Daoy (cell line): ENCODE data around the gene CASP4. TPM values are rescaled to one million over a fixed set of nuclear protein-coding genes. Genes with fewer than 3 reads are reported as not detected.
"Not testable (repeated sequence)": the region's sequence is repeated elsewhere in the genome, so short reads cannot be mapped to it uniquely, and the experiment has no call there.

Experiments
- DNase-seq: peaks from one replicate; pipeline ENCODE4 v3.0.0-alpha.2; 2015; ENCODE audit warnings: low read depth
- total RNA-seq: library from RNA; depleted of rRNA; stranded (reverse); fragments of >200 nt; shearing (Covaris generic); gene quantifications from 2 replicates; pipeline ENCODE4 v1.2.3, GENCODE V29; 2014; rRNA removed

The CASP4 gene
- 132 and 157 TPM in 2 replicates for total RNA-seq

GRCh38 chr11:104968355-104968855 is at the start of gene CASP4:
Gene CASP4 (minus strand): TSS chr11:104968574. CDS start chr11:104968525, 49 bp downstream.
- peak; percentile 77 for DNase-seq

DNA sequence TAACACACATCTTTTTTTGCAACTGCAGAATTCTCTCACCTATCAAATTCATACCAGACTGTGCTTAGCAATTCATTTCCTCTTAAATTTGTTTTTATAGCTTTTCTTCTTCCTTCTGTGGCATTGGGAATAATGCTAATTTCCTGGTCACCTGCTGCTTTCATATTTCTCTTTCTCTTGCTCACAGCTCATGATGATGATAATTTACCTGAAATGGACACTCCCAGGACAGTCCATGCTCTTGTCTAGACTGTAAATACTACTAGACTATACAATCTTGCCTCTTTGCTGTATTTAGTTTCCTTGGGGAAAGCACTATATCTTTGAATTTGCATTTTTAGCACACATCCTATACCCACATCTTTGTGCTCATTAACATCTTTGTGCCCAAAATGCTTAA is 39.1 kb upstream of the CASP4 start:
- DNase-seq = no peak

GRCh38 chr11:105005451-105005845 is 37.1 kb upstream of the CASP4 start:
- DNase-seq = no peak

DNA sequence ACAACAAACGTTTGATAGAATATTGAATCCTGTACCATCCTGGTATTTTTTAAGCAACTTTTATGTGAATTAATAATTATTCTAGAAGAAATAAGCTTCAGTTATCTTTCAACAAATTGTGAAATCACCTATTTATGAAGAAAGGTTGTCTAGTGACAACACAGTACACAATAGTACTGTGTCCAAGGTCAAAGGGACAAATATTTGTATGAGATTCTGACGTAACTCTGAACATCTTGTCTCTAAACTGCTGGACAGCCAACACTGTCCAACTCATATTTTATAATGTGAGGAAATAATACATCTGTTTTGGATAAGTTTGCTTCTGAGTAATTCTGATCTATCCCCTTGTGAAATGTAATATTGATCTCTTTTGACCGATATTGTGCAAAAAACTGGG is 35.6 kb upstream of the CASP4 start:
- no peak for DNase-seq

DNA sequence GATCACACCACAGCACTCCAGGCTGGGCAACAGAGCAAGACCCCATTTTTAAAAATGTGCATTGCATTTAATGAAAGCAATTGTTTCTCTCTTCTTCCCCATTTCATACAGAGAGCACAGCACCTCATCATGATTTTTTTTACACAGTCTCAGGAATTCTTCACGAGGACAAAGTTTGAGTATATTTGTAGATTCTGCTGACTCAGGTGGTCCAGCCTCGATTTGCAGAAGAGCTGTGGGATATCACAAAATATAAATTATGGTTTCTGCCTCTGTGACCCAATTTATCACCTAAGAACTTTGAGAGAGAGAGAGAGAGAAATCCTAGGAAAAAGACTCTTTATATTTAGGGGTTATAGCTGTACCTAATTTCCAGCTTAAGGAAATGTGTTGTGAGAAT is 34.8 kb upstream of the CASP4 start:
- no peak for DNase-seq

DNA sequence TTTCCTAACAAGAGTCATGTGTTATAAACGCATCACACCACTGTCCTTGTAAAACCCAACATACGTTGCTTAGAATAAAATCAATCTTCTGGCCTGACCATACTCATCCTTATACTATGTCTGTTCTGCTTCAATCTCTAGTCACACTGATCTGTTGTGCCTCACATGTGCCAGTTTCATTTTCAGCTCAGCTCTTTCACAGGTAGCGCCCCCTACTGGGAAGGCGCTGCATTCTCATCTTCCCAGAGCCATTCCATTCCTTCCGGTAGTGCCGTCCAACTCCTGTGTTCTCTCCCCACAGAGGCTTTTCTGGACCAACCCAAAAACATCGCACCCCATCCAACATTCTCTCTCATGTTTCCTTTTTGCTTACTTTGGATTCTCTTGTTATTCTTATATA is 32.4 kb upstream of the CASP4 start:
- DNase-seq = peak; percentile 17

GRCh38 chr11:105000167-105000566 is 31.8 kb upstream of the CASP4 start:
- peak; percentile 13 for DNase-seq

GRCh38 chr11:104999721-105000120 is 31.3 kb upstream of the CASP4 start:
- DNase-seq = no peak

- peak; percentile 22 for DNase-seq
Observed at GRCh38 chr11:104997288-104997687, 28.9 kb upstream of the CASP4 start.

DNA sequence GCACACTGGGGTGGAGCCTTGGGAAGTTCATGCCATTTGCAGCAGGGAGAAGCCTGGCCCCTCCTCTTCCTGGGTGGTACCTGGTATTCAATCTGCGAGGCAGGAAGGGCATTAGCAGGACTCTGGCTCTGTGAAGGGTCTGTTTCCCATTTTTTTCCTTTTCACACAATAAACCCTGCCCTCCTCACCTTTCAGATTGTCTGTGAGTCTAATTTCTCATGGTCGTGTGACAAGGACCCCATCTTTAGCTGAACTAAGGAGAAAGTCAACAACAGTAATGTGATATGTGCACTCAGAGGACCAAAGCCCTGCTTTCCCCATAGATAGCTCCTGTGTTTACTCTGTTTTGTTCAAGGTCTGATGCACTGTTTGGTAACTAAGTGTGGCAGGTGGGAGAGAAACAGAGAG is 26.6 kb upstream of the CASP4 start:
- DNase-seq = no peak

DNA sequence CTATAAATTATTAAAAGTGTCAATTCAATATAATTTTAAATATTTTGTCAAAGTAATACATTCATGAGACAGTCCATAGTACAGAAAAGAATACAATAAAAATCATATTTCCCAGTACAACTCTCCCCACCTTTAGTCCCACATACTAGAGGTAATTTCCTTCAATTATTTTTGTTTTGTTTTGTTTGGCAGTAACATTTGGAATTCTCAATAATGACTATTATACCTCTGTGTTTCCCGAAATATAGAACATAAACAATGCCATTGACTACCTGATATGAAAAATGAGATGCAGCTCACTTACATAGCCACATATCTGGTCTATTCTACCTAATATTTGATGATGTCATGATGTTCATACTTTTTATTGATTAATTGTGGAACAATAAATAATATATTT is 24.4 kb upstream of the CASP4 start:
- no peak for DNase-seq

DNA sequence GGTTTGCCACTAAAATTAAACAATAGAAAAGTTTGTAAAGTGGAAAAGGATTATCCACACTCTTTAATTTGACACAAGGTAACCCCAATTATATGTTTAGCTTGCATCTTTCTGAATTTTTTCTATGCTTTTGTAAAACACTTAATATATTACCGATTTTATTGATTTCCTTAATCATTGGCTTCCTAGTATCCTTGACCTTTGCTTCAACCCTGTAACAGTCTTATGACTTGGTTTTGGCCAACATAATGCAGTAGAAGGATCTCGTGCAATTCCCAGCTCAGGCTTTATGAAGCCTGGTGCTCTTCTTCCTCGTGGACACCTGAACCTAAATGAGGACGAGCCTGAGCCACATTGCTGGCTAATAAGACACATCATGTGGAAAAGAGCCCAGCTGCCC is 23.6 kb upstream of the CASP4 start:
- DNase-seq = no peak

- no peak for DNase-seq
Observed at GRCh38 chr11:104984808-104985207, 16.4 kb upstream of the CASP4 start.

DNA sequence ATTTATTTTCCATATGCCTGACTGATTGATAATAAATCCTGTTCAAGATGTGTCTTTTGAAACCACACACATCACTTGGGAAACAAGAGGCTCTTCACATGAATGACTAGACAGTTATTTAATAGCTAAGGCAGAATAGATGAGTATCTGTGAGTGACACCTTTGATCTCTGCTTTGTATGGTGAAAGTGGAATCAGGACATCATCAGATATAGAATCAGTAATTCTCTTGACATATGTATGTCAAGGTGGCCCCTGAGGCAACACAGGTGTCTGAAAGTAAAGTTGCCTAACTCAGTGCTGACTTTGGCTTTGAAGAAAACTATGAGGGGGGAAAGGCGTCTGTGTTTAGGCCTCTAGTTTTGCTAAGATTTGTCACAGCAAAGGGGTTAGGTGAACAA is 11.5 kb upstream of the CASP4 start:
- DNase-seq = no peak

DNA sequence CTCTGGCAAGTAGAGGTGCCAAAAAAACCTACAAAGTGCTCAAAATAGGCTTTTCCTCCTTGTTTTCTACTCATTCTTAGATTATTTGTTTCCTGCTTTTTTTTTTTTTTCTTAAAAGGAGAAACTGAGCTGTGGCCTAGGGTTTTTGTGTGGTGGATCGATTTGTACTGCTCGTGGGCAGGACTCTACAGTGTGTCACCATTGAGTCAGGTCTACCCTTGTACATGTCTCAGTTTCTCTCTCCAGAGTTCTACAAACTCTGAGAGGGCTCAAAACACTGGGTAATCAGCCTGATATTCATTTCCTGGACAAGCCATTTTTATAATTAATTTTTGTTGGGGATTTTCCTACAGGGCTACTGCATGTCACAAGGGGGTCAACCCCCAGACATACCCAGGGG is 5.2 kb upstream of the CASP4 start:
- no peak for DNase-seq

GRCh38 chr11:104972924-104973323 is 4.5 kb upstream of the CASP4 start:
- not testable (repeated sequence) for DNase-seq

- DNase-seq = no peak
Observed at GRCh38 chr11:104970756-104971155, 2.4 kb upstream of the CASP4 start.

DNA sequence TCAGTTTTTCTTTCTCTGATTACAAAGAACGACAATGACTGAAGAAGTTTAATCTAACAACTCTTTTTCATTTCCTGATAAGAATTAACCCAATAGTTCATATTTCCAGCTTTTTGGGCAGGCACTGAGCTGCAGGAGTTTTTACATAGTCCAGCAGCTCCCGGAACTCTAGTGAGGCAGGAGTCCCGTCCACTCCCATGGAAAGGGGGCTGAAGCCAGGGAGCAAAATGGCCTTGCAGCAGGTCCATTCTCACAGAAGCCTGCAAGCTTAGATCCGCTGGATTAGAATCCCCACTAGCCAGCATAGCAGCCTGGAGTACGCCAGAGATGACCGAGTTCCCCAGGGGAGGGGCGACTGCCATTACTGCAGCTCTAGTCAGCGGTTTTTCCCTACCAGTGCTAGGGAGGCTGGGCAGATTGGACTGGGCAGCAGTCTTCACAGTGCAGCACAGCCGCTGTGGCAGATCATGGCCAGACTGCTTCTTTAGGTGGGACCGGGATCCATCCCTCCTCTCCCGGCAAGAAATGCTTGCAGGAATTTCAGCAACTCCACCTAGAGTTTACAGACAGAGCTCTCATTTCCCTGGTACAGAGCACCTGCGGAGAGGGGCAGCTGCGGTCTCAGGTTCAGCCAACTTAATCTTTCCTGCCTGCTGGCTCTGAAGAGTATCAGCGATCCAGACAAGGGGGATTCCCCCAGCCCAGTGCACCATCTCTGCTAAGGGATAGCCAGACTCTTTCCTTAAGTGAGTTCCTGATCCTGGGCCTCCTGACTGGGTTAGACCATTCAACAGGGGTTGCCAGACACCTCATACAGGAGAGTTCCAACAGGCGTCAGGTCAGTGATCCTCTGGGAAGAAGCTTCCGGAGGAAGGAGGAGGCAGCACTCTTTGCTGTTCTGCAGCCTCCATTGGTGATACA is 742 bp upstream of the CASP4 start:
- peak; percentile 47 for DNase-seq

DNA sequence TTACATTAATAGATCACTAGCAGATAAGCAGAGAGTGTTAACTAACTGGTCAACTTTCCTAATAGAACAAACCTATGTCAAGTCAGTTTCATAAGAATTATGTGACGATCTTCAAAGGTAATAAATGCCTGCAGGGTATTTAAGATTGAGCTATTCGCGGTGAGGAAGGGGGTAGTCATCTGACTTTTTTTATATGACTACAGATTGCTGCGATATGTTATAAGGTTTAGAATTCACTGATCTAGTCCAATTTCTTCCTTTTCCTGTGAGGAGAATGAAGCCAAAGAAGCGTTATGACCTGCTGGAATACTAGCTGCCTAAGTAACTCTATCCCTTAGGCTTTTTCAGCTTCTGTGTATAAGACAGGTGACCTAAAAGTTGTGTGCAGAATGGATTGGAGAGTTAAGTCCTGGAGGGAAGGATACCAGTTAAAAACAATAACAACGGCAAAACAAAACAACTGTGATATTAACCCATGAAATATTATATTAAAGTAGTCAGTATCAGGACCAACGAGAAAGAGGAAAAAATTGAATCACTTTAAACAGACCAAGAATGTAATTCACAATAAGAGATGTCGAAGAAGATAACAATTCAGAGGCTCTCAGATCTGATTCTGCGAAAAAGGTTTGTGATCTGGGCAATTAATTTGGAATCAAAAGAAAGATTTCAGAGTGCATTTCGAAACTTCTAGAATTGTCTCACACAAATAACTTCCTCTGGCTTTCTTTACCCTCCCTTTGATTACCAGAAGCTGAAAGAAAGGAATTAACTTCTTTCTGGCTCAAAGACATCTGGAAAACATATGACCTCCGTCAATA is 630 bp downstream of the CASP4 start:
- DNase-seq = peak; percentile 2

DNA sequence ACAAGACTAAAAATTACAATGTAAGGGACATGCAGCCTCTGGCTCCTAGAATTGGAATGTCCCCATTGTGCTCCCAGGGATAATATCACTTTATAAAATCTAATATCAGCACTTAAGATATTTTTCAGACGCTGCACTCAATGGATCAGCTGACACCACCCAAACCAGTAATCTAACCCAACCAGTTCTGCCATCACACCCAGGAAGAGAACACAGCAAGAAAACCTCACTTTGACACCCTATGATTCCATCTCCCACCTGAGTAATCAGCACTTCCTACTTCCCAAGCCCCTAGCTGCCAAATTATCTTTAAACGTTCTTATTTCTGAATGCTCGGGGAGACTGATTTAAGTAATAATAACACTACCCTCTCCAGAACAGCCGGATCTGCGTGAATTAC is 2.6 kb downstream of the CASP4 start:
- no peak for DNase-seq

DNA sequence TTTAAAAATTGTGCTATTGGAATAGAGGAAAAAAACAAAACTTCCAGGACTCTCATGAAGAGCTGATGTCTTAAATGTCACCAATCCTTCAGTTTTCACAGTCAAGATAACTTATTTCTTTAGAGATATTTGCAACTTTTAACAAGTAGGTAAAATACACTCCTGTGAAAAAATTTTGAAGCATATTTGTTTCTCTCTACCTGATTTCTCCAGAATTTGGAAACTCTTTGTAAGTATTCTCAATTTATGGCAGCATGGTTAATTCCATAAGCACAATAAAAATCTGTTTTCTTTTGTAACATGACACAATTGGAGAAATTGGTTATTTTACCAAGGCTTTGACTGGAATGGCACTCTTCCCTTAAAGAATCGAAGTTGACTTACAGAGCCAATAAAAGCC is 4.1 kb downstream of the CASP4 start:
- no peak for DNase-seq

GRCh38 chr11:104962852-104963251 is 5.5 kb downstream of the CASP4 start:
- no peak for DNase-seq

- DNase-seq = no peak
Observed at GRCh38 chr11:104957280-104957679, 11.1 kb downstream of the CASP4 start.
